ENCODE data around the gene NOX5.

DNA sequence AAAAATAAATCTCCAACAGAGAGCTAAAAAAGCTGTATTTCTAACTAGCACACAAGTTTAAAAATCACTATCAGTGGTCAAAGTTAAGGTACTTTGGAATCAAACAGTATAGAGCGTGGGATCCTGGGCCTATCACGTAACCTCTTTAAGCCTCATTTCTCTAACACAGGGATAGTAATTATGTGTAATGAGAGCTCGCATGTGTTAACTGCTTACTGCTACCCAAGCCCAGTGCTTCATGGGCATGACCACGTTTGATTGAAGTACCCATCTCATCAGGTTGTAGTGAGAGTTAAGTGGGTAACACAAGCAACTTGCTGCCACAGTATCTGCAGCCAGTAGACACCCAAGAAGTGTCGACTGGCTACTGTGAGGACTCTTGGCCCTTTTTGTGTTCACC is 28.2 kb upstream of the NOX5 start:
- TF ChIP-seq, protein P1, sequence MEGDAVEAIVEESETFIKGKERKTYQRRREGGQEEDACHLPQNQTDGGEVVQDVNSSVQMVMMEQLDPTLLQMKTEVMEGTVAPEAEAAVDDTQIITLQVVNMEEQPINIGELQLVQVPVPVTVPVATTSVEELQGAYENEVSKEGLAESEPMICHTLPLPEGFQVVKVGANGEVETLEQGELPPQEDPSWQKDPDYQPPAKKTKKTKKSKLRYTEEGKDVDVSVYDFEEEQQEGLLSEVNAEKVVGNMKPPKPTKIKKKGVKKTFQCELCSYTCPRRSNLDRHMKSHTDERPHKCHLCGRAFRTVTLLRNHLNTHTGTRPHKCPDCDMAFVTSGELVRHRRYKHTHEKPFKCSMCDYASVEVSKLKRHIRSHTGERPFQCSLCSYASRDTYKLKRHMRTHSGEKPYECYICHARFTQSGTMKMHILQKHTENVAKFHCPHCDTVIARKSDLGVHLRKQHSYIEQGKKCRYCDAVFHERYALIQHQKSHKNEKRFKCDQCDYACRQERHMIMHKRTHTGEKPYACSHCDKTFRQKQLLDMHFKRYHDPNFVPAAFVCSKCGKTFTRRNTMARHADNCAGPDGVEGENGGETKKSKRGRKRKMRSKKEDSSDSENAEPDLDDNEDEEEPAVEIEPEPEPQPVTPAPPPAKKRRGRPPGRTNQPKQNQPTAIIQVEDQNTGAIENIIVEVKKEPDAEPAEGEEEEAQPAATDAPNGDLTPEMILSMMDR (conservative IDR thresholded peaks at IDR 0.05 in 1 of 2, IDR thresholded peaks at IDR 0.05 in 1 of 2; ENCODE audit: low read depth in 1 of 2, low read length in 2 of 2), result no peak
- TF ChIP-seq EZH2 (IDR thresholded peaks at IDR 0.05; ENCODE audit: low read length, missing control alignments), result no peak
